ENCODE data around the gene DNAJB8. TPM values are rescaled to one million over a fixed set of nuclear protein-coding genes. Genes with fewer than 3 reads are reported as not detected.

DNAJB8 gene
- total RNA-seq, 1 experiment from 2014 or later, result not detected

GRCh38 chr3:128462931-128463330, 3.8 kb downstream of the DNAJB8 start:
- no CpG with 5 or more reads among the region's 20 CpGs for WGBS (ENCODE audit: extremely low coverage, insufficient read length, low lambda C conversion rate)
- Histone ChIP-seq H4K20me1 (ENCODE audit: control insufficient read depth, insufficient read depth, insufficient read length) (no peaks in the 10 kb centered on the region), H2AK5ac (ENCODE audit: insufficient read length, low read length) (no peak overlapping the region), H3K14ac (ENCODE audit: insufficient read depth, low read length) (no peak overlapping the region; the same call in 1 of the 2 replicates), H3K18ac (ENCODE audit: insufficient read length, low read depth, low read length) (no peak overlapping the region), H3K27ac (ENCODE audit: insufficient read length, low read depth, low read length) (no peak overlapping the region), H3K9me3 (ENCODE audit: control insufficient read depth, low read depth, low read length) (no peaks in the 10 kb centered on the region), H3K4ac (ENCODE audit: low read depth, low read length) (no peak overlapping the region), H3K23me2 (ENCODE audit: insufficient read length, low read depth, low read length, poor library complexity, severe bottlenecking) (no peaks in the 10 kb centered on the region), H2BK5ac (ENCODE audit: insufficient read length, low read length) (no peak overlapping the region), H4K91ac (ENCODE audit: insufficient read length, low read depth, low read length) (no peak overlapping the region), H3K9ac (ENCODE audit: extremely low read depth, insufficient read length, low read length) (no peak overlapping the region), H3T11ph (ENCODE audit: low read length) (no peak overlapping the region), H2BK12ac (ENCODE audit: insufficient read length, low read depth, low read length) (no peak overlapping the region), H4K8ac (replicated peaks; ENCODE audit: insufficient read length, low read depth, low read length) (no peak overlapping the region), H3K4me2 (ENCODE audit: insufficient read depth, insufficient read length, low read length) (no peak overlapping the region), H3K23ac (ENCODE audit: insufficient read length, low read depth, low read length) (no peak overlapping the region), H3K4me1 (ENCODE audit: insufficient read depth, low read length) (no peaks in the 10 kb centered on the region), H3K79me2 (ENCODE audit: insufficient read depth, low read length) (no peaks in the 10 kb centered on the region), H3K56ac (ENCODE audit: insufficient read length, low read depth, low read length) (no peak overlapping the region), H4K5ac (ENCODE audit: insufficient read length, low read depth, low read length) (no peak overlapping the region), H2BK20ac (ENCODE audit: low read depth, low read length, poor library complexity, severe bottlenecking) (no peak overlapping the region), H3K27me3 (ENCODE audit: insufficient read depth, low read length) (no peaks in the 10 kb centered on the region), H2BK15ac (ENCODE audit: low read depth, low read length) (no peak overlapping the region), H2AFZ (ENCODE audit: low read length) (no peak overlapping the region), H3K79me1 (ENCODE audit: insufficient read depth, low read depth, low read length, poor library complexity, severe bottlenecking) (no peaks in the 10 kb centered on the region), H2BK120ac (ENCODE audit: low read depth, low read length, poor library complexity, severe bottlenecking) (no peak overlapping the region)
- Mint-ChIP-seq H3K27me3 (ENCODE audit: low read depth) (peaks cover 75% of the 10 kb centered on the region), H3K4me1 (peaks cover 6 to 13% of the 10 kb centered on the region in 2 experiments; a peak in 3 of 4 replicates), H3K4me3 (no peak overlapping the region; a peak in 1 of 5 replicates), H3K27ac (no peak overlapping the region), H3K36me3 (ENCODE audit: insufficient read depth in 1 of 3, low read depth in 3 of 3) (no peaks in the 10 kb centered on the region; a peak in 1 of 7 replicates), H3K9me3 (peaks cover 0 to 2% of the 10 kb centered on the region in 2 experiments; a peak in 3 of 5 replicates)
- DNase-seq, result no peak
- TF ChIP-seq CTCF (conservative IDR thresholded peaks at IDR 0.05), result no peak

Data from H9 (cell line).